HG03135 (cell line): ENCODE measurements around the gene KCNA10.

Experiments used
- ATAC-seq: cut with Tn5 transposase; IDR thresholded peaks from one replicate; pipeline ENCODE4 v1.9.1; 2021; ENCODE audit warnings: mild to moderate bottlenecking, moderate library complexity; ENCODE audit not compliant: unreplicated experiment

KCNA10 gene

DNA sequence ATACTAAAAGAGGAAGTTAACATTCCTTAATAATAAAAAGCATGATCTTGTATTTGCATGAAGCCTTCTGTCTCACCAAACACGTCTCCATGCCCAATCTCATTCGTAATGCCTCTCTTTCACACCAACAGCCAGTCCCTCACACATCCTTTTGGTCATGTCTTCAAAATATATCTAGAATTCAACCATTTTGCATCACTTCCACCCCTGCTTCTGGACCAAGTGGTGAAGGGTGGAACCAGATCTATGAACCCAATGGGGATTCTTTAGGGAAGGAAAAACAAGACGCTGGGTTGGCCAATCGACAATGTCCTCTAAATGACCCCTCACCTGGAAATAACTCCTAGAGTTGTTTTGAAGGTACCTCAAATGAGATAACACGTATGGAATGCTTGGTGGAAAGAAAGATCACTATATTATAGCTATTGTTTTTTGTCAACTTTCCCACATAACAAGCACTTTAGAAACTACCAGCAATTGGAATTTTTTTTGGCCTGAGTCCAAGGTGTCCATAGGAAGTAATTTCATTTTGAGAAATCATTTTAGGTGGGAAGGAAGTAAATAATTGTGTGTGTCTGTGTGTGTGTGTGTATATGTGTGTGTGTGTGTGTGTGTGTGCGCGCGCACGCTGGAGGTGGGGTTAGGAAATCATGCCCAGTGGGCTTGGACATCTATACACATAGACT is at the start of gene KCNA10:
Gene KCNA10 (minus strand): TSS at position 51 of the 686 bp plus-strand sequence. CDS start 388 bp downstream, outside the sequence.
- ATAC-seq, result no peak

- ATAC-seq, result no peak
Measured at GRCh38 chr1:110566836-110567235, 47.9 kb upstream of the KCNA10 start.

DNA sequence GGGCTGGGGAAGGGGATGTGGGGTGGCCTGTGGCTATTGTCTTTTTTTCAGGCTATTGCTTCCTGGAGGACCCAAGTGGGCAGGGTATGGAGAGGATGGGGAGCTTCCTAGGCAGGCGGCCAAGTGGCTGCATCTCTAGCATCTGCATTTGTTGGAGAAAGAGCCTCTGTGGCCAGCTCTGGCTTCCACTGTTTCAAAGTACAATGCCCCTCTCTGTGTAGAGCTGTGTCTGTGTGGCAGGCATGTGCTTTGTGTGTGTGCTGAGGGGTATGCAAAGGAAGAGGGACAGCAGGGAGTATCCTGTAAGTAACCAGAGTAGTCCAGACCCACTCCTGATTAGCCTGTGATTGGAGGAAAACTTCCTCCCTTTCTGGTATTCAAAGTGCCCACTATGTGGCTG is 46.6 kb upstream of the KCNA10 start:
- ATAC-seq, result no peak

DNA sequence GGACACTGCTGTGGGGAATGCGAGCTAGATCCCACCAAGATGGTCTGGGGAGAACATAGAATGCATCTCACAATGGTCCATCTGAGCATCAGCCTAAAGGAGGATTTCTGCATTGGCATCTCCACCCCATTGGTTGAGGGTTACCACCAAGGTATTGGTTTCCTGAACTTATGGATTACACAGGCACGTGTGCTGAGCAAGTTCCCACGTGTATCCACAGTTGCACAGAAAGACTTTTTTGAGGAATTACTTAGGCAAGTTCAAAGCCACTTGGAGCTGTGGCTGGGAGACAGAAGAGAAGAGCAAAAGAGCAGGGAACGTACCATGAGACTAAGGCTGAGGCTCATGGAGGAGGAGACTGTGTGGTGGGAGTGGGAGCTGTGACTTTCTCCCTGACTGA is 44.1 kb upstream of the KCNA10 start:
- ATAC-seq, result no peak

DNA sequence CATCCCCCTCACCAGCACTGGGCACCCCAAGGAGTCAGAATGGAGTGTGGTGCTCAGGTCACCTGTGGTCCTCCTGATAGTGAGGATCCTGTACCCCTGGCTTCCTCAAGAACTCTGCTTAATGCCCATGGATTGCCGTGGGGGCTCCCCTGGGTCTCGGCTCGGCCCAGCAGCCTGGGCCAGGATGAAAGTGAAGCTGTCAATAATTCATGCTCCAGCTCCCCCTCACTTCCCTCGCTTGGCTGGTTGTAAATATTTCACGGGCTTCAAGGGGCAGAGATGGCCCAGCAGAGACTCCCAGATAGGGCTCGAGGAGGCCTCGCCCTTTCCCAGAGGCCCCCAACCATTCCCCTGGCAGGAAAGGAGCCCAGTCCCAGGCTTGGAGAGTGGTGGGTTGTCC is 42.6 kb upstream of the KCNA10 start:
- ATAC-seq, result no peak

DNA sequence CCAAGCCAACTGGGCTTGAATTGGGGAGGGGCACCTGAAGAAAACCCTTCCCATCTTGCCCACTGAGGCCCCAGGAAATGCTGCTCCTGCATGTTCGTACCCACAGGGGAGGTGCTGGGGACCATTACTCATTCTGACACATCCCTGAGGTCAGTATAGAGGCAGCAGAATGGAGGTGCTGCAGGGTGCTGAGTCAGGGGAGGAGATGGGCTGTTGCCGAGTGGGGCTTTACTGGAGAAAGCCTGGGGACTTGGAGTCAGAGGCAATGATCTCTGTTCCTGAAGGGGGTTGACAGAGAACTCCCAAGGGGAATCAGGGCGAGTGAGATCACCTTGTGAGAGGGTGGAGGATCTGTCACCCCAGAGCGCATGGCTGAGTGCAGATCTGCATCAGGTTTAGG is 40.2 kb upstream of the KCNA10 start:
- ATAC-seq, result no peak

GRCh38 chr1:110557481-110557880 is 38.5 kb upstream of the KCNA10 start:
- no peak for ATAC-seq

GRCh38 chr1:110556471-110556807 is 37.5 kb upstream of the KCNA10 start:
- no peak for ATAC-seq

GRCh38 chr1:110555807-110556470 is 37.0 kb upstream of the KCNA10 start:
- ATAC-seq, result no peak

GRCh38 chr1:110554871-110555801 is 36.2 kb upstream of the KCNA10 start:
- no peak for ATAC-seq

DNA sequence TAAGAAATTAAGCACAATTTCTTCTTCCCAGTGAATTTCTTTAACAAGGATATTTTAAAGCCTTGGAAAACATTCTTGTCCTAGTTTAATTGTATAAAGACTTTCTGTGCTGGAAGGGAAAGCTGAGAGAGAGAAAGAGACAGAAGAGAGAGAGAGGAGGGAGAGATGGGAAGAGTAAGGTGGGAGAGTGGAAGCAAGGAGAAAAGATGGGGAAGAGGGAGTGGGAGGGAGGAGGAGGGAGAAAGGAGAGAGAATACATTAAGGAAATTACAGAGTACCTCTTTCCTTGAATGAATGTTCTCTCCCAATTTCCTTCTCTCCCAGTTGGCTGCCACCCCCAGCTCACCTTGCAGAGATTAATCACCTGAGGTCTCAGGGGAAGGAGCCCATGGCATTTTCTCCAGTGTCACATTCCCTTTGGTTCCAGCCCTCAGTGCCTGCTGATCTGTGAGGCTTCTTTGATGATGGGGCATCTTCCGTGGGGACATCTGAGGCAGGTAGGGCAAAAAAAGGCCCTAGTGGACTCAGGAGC is 32.4 kb upstream of the KCNA10 start:
- no peak for ATAC-seq

DNA sequence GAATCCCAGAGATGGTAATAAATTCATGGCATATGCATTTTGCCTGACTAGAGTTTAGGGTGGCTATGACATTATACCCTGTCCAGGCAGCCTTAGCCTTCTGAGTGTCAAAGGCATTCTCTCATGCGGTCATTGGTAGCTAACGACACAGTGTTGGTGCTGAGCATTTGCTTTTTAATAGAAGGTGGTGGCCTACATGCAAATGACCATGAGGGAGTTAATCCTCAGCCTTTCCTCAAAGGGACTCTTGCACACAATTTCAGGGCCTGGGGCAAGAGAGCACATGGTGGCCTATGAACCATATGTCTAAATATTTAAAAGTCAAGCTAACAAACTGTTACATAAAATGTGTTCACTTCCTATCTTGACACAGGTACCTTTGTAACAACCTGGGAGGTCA is 30.9 kb upstream of the KCNA10 start:
- no peak for ATAC-seq

DNA sequence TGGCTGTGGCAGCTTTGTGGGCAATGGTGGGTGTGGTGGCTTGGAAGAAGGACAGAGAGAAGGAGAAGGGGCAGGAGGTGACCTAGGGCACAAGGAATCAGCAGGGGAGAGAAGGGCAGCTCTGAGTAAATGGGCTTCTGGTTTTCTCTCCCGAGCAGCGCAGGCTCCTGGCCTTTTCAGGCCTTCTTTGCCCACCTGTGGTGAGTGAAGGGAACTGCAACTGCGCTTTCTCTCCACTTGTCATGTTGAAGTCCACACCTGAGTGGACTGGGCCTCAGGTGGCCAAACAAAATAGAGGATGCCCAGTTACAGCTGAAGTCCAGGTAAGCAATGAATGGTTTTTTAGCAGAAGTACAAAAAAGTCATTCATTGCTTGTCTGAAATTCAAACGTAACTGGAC is 29.4 kb upstream of the KCNA10 start:
- no peak for ATAC-seq

DNA sequence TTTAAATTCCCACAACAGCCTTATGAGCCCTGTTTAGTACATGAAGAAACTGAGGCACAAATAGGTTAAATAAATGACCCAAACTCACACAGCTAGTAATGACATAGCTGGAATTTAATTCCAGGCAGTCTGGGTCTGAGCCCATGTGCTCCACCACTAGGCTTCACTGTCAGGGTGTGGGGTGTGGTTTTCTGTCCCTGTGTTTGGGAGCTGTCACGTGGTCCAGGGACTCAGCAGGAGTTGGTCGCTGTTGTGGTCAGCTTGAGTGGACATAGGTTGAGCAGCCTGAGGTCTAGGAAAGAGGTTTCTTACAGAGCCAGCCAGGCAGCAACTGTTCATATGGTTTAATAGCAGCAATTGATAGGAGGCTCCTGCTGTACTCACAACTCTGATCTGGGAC is 28.0 kb upstream of the KCNA10 start:
- no peak for ATAC-seq

GRCh38 chr1:110545492-110545891 is 26.5 kb upstream of the KCNA10 start:
- no peak for ATAC-seq

- ATAC-seq, result no peak
Measured at GRCh38 chr1:110544753-110545152, 25.8 kb upstream of the KCNA10 start.

DNA sequence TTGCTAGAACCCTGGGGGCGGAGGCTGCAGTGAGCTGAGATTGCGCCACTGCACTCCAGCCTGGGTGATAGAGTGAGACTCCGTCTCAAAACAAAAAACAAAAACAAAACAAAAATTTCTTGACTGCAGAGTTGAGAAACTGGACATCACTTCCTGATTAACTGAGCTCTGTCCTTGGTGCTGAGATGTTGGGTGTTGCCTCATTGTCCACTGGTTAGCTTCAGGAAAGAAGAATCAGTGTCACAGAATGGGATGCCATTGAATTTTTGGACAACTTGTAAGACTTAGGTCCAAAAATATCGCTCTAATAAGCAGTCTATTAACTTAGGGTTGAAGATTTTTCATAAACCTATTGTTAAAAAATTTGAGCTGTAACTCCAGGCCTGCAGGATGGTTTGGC is 23.8 kb upstream of the KCNA10 start:
- ATAC-seq, result no peak

- ATAC-seq, result no peak
Measured at GRCh38 chr1:110541906-110542395, 23.0 kb upstream of the KCNA10 start.

DNA sequence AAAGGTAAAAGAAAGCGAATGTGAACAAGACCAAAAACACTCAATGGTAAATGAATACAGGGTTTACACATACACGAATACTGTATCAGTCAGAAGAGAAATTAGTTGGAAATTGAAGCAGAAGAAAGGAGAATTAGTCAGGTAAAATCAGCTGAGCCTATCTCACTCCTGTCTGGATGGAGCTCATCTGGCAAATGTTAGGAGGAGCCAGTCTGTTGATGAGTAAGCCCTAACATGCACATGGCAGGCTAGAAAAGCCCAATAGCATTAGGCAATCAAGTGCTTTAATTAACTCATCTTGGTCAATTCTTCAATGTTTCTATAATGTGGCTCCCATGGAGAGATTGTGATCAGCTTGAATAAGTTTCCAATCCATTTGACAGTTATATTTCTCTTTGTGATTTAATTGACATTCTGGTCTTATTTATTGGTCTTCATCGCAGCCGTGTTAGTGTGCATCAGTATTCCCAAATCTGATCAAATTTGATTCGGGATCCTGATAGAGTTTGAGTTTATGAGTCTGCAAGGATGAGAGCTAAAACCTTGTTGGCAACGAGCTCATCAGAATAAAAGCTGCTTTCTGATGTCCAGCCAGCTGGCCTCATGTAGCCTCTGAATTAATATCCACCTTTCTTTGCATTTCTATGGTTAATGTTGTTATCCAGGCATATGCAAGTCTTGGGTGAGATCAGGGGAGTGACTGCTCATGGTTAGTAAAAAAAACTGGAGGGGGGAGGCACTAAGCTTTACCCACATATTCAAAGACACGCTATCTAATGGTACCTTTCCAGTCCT is 22.1 kb upstream of the KCNA10 start:
- ATAC-seq, result no peak

GRCh38 chr1:110538921-110539320 is 19.9 kb upstream of the KCNA10 start:
- no peak for ATAC-seq

DNA sequence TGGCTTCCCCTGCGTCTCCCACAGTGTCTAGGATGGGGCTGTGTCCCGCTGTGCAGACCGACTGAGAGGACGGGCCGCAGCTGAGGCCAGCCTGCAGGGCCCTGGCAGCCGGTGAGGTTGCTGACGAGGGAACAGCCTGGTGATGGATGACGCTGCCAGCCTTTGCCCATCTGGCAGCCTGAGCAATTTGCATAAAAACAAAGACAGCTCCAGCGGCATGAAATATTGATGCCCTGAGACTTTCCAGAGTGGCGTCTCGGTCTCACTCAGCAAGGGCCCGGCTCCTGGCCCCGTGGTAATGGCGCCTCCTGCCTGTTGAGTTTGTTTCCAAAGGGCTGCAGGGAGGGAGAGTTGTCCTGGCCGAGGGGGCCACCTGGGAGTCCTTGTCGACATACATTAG is 19.1 kb upstream of the KCNA10 start:
- no peak for ATAC-seq
